Breast epithelium (tissue), 4 donors: ENCODE measurements around the gene SMARCA5. TPM values are rescaled to one million over a fixed set of nuclear protein-coding genes. Genes with fewer than 3 reads are reported as not detected.
A peak's percentile ranks its signal among the peaks of the same experiment; 100 is the strongest.

ENCODE experiments used
- DNase-seq, 2 donors: peaks; one replicate each; pipeline ENCODE4 v3.0.0-alpha.2; 2019; ENCODE audit warnings: low spot score in 2 of 2
- H3K27ac ChIP-seq, 2 donors: fragments of 200-600 bp; sonication (generic) in 1 of 2; one replicate each; pipeline ENCODE4 v1.5.1; 2016 to 2019; ENCODE audit warnings: mild to moderate bottlenecking in 1 of 2
- H3K27me3 ChIP-seq, 2 donors: fragments of 200-600 bp; sonication (generic) in 1 of 2; one replicate each; pipeline versions ENCODE4 v1.5.1 to v1.6.0; 2017 to 2019; ENCODE audit warnings: control low read depth in 1 of 2, mild to moderate bottlenecking in 1 of 2
- H3K36me3 ChIP-seq: fragments of 200-600 bp; one replicate; pipeline ENCODE4 v1.5.1; 2019
- H3K4me1 ChIP-seq, 2 donors: fragments of 200-600 bp; sonication (generic); one replicate each; pipeline ENCODE4 v1.5.1; 2016 to 2019; ENCODE audit warnings: control low read depth in 1 of 2
- H3K4me3 ChIP-seq, 3 donors: fragments of 200-600 bp; sonication (generic); 1 replicate in 2 of 3; 2 replicates in 1 of 3; pipeline ENCODE4 v1.5.1; 2016 to 2019; ENCODE audit warnings: mild to moderate bottlenecking in 3 of 3, moderate library complexity in 2 of 3
- H3K9me3 ChIP-seq, 2 donors: fragments of 200-600 bp; sonication (generic) in 1 of 2; one replicate each; pipeline ENCODE4 v1.5.1; 2016 to 2019; ENCODE audit warnings: control low read depth in 1 of 2
- POLR2A ChIP-seq: fragments of 450-650 bp; IDR thresholded peaks from one replicate; pipeline ENCODE4 v1.6.1; 2016; ENCODE audit warnings: antibody characterized with exemption, mild to moderate bottlenecking, moderate library complexity
- POLR2AphosphoS5 ChIP-seq, 3 donors: sonication (generic); formaldehyde crosslinking; IDR thresholded peaks; one replicate each; pipeline ENCODE4 v1.6.1; 2017; ENCODE audit warnings: antibody characterized with exemption in 3 of 3
- intact Hi-C: fragments of 100-400 bp; cut with DNase I; formaldehyde crosslinking; loops from one replicate; pipeline ENCODE4 v1.15.1; 2023; ENCODE audit warnings: low total_unique reads
- total RNA-seq, 3 donors: library from RNA; depleted of rRNA; stranded (reverse); fragments of >200 nt; gene quantifications; one replicate each; pipeline ENCODE4 v1.1.0, GENCODE V29; 2016
- TF ChIP-seq, protein P1 (sequence below), 3 donors: fragments of 450-650 bp; IDR thresholded peaks; one replicate each; pipeline ENCODE4 v1.5.1; 2016 to 2017; ENCODE audit warnings: antibody characterized with exemption in 3 of 3, mild to moderate bottlenecking in 3 of 3, moderate library complexity in 3 of 3

Gene SMARCA5, protein sequence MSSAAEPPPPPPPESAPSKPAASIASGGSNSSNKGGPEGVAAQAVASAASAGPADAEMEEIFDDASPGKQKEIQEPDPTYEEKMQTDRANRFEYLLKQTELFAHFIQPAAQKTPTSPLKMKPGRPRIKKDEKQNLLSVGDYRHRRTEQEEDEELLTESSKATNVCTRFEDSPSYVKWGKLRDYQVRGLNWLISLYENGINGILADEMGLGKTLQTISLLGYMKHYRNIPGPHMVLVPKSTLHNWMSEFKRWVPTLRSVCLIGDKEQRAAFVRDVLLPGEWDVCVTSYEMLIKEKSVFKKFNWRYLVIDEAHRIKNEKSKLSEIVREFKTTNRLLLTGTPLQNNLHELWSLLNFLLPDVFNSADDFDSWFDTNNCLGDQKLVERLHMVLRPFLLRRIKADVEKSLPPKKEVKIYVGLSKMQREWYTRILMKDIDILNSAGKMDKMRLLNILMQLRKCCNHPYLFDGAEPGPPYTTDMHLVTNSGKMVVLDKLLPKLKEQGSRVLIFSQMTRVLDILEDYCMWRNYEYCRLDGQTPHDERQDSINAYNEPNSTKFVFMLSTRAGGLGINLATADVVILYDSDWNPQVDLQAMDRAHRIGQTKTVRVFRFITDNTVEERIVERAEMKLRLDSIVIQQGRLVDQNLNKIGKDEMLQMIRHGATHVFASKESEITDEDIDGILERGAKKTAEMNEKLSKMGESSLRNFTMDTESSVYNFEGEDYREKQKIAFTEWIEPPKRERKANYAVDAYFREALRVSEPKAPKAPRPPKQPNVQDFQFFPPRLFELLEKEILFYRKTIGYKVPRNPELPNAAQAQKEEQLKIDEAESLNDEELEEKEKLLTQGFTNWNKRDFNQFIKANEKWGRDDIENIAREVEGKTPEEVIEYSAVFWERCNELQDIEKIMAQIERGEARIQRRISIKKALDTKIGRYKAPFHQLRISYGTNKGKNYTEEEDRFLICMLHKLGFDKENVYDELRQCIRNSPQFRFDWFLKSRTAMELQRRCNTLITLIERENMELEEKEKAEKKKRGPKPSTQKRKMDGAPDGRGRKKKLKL
- 10 to 100 TPM; 34.7 to 58.2 (median 53.4) TPM for total RNA-seq

DNA sequence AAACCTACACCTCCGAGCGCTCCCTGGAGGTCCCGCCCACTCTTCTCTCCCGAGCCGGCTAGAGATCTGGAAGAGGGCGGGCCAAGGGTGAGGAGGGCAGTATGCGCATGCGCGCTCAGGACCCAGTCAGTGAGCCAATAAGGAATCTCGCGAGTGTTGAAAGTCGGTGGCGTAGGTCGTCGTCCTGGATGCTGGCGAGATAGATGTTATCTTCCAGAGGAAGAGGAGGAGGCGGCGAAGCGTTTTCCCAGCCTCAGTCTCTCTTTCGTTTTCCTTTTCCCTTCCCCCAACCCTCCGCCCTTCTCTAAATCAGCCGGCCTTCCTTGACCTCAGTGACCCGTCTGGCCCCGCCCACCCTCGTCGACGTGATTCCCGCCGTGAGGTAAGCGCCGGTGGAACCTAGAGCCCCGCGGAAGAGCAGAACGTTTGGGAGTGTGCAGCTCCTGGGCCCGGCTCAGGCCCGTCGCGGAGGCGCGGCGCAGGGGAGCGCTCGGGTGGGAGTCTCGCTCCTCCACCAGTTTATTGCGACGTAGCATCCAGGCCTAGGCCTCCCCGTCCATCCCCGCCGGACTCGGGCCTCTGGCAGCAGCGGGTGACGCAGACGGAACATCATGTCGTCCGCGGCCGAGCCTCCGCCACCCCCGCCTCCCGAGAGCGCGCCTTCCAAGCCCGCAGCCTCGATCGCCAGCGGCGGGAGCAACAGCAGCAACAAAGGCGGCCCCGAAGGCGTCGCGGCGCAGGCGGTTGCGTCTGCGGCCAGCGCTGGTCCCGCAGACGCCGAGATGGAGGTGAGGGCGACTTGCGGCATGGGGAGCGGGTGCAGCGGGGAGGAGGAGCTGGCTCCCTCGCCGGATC, at the start of gene SMARCA5:
Gene SMARCA5, plus strand, starts transcription at position 389 of the 855 bp plus-strand sequence. Its CDS starts 223 bp downstream, at position 612.
- peak; percentile 92 to 96 for DNase-seq
- TF ChIP-seq POLR2A (peak; percentile 88), POLR2AphosphoS5 (IDR thresholded peaks at IDR 0.05) (peak; percentile 66 to 94 (median 91))
- TF ChIP-seq, protein P1, sequence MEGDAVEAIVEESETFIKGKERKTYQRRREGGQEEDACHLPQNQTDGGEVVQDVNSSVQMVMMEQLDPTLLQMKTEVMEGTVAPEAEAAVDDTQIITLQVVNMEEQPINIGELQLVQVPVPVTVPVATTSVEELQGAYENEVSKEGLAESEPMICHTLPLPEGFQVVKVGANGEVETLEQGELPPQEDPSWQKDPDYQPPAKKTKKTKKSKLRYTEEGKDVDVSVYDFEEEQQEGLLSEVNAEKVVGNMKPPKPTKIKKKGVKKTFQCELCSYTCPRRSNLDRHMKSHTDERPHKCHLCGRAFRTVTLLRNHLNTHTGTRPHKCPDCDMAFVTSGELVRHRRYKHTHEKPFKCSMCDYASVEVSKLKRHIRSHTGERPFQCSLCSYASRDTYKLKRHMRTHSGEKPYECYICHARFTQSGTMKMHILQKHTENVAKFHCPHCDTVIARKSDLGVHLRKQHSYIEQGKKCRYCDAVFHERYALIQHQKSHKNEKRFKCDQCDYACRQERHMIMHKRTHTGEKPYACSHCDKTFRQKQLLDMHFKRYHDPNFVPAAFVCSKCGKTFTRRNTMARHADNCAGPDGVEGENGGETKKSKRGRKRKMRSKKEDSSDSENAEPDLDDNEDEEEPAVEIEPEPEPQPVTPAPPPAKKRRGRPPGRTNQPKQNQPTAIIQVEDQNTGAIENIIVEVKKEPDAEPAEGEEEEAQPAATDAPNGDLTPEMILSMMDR (IDR thresholded peaks at IDR 0.05) = peak in 1 of 3 donors; percentile 6
- Histone ChIP-seq H3K4me3 (peak within 1 kb of the TSS; percentile 86 to 99 (median 91)), H3K27me3 (no peaks in the 10 kb centered on the region), H3K36me3 (no peaks in the 10 kb centered on the region), H3K27ac (peak within 1 kb of the TSS; percentile 98 to 99), H3K9me3 (no peaks in the 10 kb centered on the region), H3K4me1 (peaks cover 0 to 15% of the 10 kb centered on the region in 2 donors)
- intact Hi-C loops = no loop called here

DNA sequence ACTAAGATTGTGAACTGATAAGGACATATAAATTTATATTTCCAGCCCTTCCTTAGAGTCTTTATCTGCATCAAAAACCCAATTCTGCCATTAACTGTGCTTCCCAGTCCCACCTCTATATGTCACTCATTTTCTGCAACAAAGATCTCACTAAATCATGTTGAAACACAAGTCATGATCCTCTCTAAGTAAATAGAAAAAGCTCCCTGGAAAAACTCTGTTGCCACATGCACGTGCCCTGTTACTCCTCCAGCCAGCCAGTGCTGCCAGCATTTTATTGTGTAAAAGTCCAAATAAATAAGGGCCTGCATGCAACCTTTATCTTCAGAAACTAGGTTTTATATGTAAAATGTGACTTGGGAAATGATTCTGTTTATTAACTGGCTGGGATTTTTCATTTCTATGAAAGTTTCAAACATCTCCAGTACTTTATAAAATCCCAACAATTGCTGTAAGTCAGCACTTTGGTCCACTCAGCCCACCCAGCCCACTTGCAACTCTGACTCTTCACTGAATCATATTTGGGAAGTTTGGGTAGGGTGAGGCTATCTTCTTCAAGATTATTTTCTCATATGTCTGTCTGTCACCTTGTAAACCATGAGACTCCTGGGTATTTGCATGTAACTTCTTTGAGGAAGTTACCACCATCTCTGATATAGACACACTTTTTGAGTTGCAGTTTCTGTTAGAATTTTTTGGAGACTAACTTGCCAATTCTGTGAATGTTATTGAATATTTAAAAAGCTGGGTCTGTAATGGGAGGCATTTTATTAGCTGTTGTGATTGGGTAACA, 40.0 kb upstream of the SMARCA5 start:
- no peak overlapping the region for H3K27ac ChIP-seq
- no peak for TF ChIP-seq POLR2A
- TF ChIP-seq, protein P1 (IDR thresholded peaks at IDR 0.05) = no peak
- no peak for TF ChIP-seq POLR2AphosphoS5 (IDR thresholded peaks at IDR 0.05)
- H3K4me1 ChIP-seq = no peaks in the 10 kb centered on the region
- H3K4me3 ChIP-seq = no peak overlapping the region
- no peaks in the 10 kb centered on the region for H3K27me3 ChIP-seq
- H3K9me3 ChIP-seq = no peaks in the 10 kb centered on the region
- intact Hi-C loops = no loop called here
- no peak for DNase-seq
- no peaks in the 10 kb centered on the region for H3K36me3 ChIP-seq

DNA sequence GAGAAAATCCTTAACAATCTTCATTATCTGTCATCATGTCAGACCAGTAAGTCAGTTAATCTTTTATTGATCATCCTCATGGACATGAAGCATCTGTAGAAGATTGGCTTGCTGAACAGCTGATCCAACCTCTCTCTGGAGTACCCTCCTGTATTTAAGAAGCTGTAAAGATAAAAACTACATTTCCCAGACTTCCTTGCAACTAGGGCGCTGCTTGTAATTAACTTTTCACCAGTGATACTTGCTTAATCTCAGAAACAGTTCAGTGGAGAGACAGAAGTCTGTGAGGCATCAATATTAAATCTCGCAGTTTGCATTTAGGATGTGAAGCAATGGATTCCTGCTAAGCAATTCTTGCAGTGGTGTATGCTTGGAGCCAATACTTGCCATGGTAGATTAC, 36.0 kb upstream of the SMARCA5 start:
- Histone ChIP-seq H3K9me3 (no peaks in the 10 kb centered on the region), H3K27me3 (no peaks in the 10 kb centered on the region), H3K36me3 (no peaks in the 10 kb centered on the region), H3K4me1 (no peaks in the 10 kb centered on the region), H3K27ac (no peak overlapping the region), H3K4me3 (no peak overlapping the region)
- no peak for DNase-seq
- TF ChIP-seq POLR2A (no peak), POLR2AphosphoS5 (IDR thresholded peaks at IDR 0.05) (no peak)
- TF ChIP-seq, protein P1 (IDR thresholded peaks at IDR 0.05) = no peak
- intact Hi-C loops = no loop called here

DNA sequence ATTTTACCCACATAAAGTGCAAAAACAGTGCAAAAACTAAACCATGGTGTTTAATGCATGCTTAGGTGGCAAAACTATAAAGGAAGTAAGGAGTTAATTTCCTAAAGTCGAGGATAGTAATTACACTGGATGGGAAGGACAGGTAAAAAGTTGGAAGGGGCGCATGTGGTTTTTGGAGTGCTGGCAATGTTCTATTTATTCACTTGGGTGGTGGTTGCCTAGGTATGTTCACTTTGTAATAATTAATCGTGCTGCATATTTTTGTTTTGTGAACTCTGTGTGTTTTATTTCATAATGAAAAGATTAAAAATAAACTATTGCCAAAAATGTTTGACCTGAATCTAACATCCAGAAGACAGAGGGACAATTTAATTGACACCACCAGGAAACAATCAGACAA, 32.1 kb upstream of the SMARCA5 start:
- H3K27ac ChIP-seq = no peak overlapping the region
- no peak for DNase-seq
- H3K27me3 ChIP-seq = no peaks in the 10 kb centered on the region

More for the DNA sequence above, 32.1 kb upstream of the SMARCA5 start:
- intact Hi-C loops = no loop called here
- Histone ChIP-seq H3K4me3 (no peak overlapping the region), H3K4me1 (no peaks in the 10 kb centered on the region), H3K9me3 (no peaks in the 10 kb centered on the region), H3K36me3 (no peaks in the 10 kb centered on the region)
- TF ChIP-seq, protein P1 (IDR thresholded peaks at IDR 0.05) = no peak
- TF ChIP-seq POLR2AphosphoS5 (IDR thresholded peaks at IDR 0.05) = no peak
- TF ChIP-seq POLR2A = no peak
